Adrenal gland (tissue), 12 donors: ENCODE results near the gene SLC30A9. TPM values are rescaled to one million over a fixed set of nuclear protein-coding genes. Genes with fewer than 3 reads are reported as not detected.

ENCODE experiments used
- DNase-seq, 7 donors: peaks; one replicate each; pipeline ENCODE4 v3.0.0-alpha.2; 2019 to 2020
- H3K27ac ChIP-seq, 5 donors: fragments of 200-600 bp; sonication (generic) in 4 of 5; 1 replicate in 3 of 5; 2 replicates in 2 of 5; pipeline versions ENCODE4 v1.5.1 to v1.8.0; 2016 to 2020; ENCODE audit warnings: mild to moderate bottlenecking in 1 of 5
- H3K27me3 ChIP-seq: fragments of 200-600 bp; 2 replicates; pipeline ENCODE4 v1.8.0; 2021
- H3K36me3 ChIP-seq, 2 donors: fragments of 200-600 bp; replicated peaks in 1 of 2; 1 replicate in 1 of 2; 2 replicates in 1 of 2; pipeline versions ENCODE4 v1.5.1 to v1.8.0; 2018 to 2022
- H3K4me1 ChIP-seq, 2 donors: fragments of 200-600 bp; replicated peaks in 1 of 2; 1 replicate in 1 of 2; 2 replicates in 1 of 2; pipeline versions ENCODE4 v1.5.1 to v1.8.0; 2018 to 2021
- H3K4me3 ChIP-seq, 4 donors: fragments of 200-600 bp; sonication (generic) in 3 of 4; one replicate each; pipeline ENCODE4 v1.5.1; 2016 to 2018
- H3K9me3 ChIP-seq, 3 donors: fragments of 200-600 bp; sonication (generic) in 1 of 3; replicated peaks in 1 of 3; 1 replicate in 2 of 3; 2 replicates in 1 of 3; pipeline versions ENCODE4 v1.5.1 to v1.8.0; 2016 to 2021
- CTCF ChIP-seq, 6 experiments: fragments of 450-650 bp in 4 of 6; fragments of 200-600 bp in 2 of 6; sonication (generic) in 1 of 6; IDR thresholded peaks; 1 replicate in 5 of 6; 2 replicates in 1 of 6; pipeline versions ENCODE4 v1.5.1 to v1.8.0; 2016 to 2021; ENCODE audit warnings: antibody characterized with exemption in 6 of 6, mild to moderate bottlenecking in 2 of 6, moderate library complexity in 1 of 6
- POLR2A ChIP-seq, 2 donors: fragments of 450-650 bp; IDR thresholded peaks; one replicate each; pipeline ENCODE4 v1.6.1; 2017; ENCODE audit warnings: antibody characterized with exemption in 2 of 2, mild to moderate bottlenecking in 2 of 2, moderate library complexity in 1 of 2
- WGBS, 4 donors: extraction: QIAGEN DNeasy Blood & Tissue Kit in 2 of 4; methylation state at CpG; one replicate each; pipeline versions ENCODE4 v1.1.5 to v1.1.7; 2013 to 2017; 5-methylcytosine and 5-hydroxymethylcytosine counted together
- intact Hi-C, 2 donors: fragments of 100-400 bp; cut with DNase I; formaldehyde crosslinking; loops; one replicate each; pipeline versions ENCODE4 v1.14.1 to v1.15.0; 2022 to 2023
- polyA plus RNA-seq, 3 donors: library from polyadenylated mRNA; stranded (reverse); fragments of 200-250 nt in 2 of 3; fragments of 350-450 nt in 1 of 3; fragmentation: Illumina TruSeq in 1 of 3; extraction: RNeasy Lipid Tissue Mini Kit (QIAGEN cat#74804) in 1 of 3; gene quantifications; one replicate each; pipeline ENCODE4 v1.2.3, GENCODE V29; 2013 to 2014
- total RNA-seq, 9 donors: library from RNA; depleted of rRNA in 4 of 9; stranded (reverse); fragments of >200 nt in 4 of 9; fragments of 120-200 nt in 1 of 9; fragmentation: NEBNext Ultra II Directional in 1 of 9; extraction: Animal tissue kit (Norgen Biotek cat#: 25700) in 1 of 9; gene quantifications; one replicate each; pipeline versions ENCODE4 v1.1.0 to v1.2.4, GENCODE V29; 2013 to 2023
- donor health status: healthy with polysubstance abuse.
- donor health status: Bipolar disorder and iron deficiency.
- donor health status: DM: yes; HTN: yes; CAD: no.
- donor health status: DM: no; HTN: no; CAD: no.
- donor health status: DM: no; HTN: no; CAD: no.
- donor health status: DM: yes; HTN: yes; CAD: no.

SLC30A9 gene
- total and polyA plus RNA-seq, 12 donors: 12.5 to 157 (median 72.9) TPM

GRCh38 chr4:42066402-42066801 is 76.1 kb downstream of the SLC30A9 start:
- TF ChIP-seq POLR2A (IDR thresholded peaks at IDR 0.05) (no peak), CTCF (IDR thresholded peaks at IDR 0.05) (no peak)
- Histone ChIP-seq H3K9me3 (no peaks in the 10 kb centered on the region), H3K27me3 (no peaks in the 10 kb centered on the region), H3K36me3 (peaks cover 5 to 9% of the 10 kb centered on the region in 2 donors), H3K4me3 (no peak overlapping the region), H3K4me1 (no peaks in the 10 kb centered on the region), H3K27ac (no peak overlapping the region)
- intact Hi-C loops: no loop called here
- DNase-seq: no peak
- 95 to 97% (median 97%) methylated on average over 2 of the region's 2 CpGs for WGBS, 4 donors

GRCh38 chr4:42067264-42067663 is 76.9 kb downstream of the SLC30A9 start:
- Histone ChIP-seq H3K4me1 (no peaks in the 10 kb centered on the region), H3K27ac (no peak overlapping the region), H3K4me3 (no peak overlapping the region), H3K27me3 (no peaks in the 10 kb centered on the region), H3K36me3 (peaks cover 5 to 9% of the 10 kb centered on the region in 2 donors), H3K9me3 (no peaks in the 10 kb centered on the region)
- intact Hi-C loops: no loop called here
- DNase-seq: no peak
- TF ChIP-seq POLR2A (IDR thresholded peaks at IDR 0.05) (no peak), CTCF (IDR thresholded peaks at IDR 0.05) (no peak)
- 49 to 50% (median 50%) methylated on average over 2 of the region's 2 CpGs for WGBS, 4 donors

- Histone ChIP-seq H3K9me3 (no peaks in the 10 kb centered on the region), H3K27me3 (no peaks in the 10 kb centered on the region), H3K27ac (no peak overlapping the region), H3K4me1 (no peaks in the 10 kb centered on the region), H3K4me3 (no peak overlapping the region), H3K36me3 (peaks cover 5 to 9% of the 10 kb centered on the region in 2 donors)
- no peak for DNase-seq
- 87 to 92% (median 90%) methylated on average over 4 of the region's 4 CpGs for WGBS, 4 donors
- TF ChIP-seq CTCF (IDR thresholded peaks at IDR 0.05) (no peak), POLR2A (IDR thresholded peaks at IDR 0.05) (no peak)
- intact Hi-C loops: no loop called here
Observed at GRCh38 chr4:42070463-42070862, 80.1 kb downstream of the SLC30A9 start.

- TF ChIP-seq CTCF (IDR thresholded peaks at IDR 0.05) (no peak), POLR2A (IDR thresholded peaks at IDR 0.05) (no peak)
- H3K27me3 ChIP-seq: no peaks in the 10 kb centered on the region
- intact Hi-C loops: no loop called here
- peaks cover 4 to 5% of the 10 kb centered on the region in 2 donors for H3K36me3 ChIP-seq
- no peak for DNase-seq
- H3K9me3 ChIP-seq: no peaks in the 10 kb centered on the region
- WGBS, 4 donors: 97 to 100% (median 100%) methylated on average over 1 of the region's 1 CpG
- H3K4me3 ChIP-seq: no peak overlapping the region
- H3K27ac ChIP-seq: no peak overlapping the region
- no peaks in the 10 kb centered on the region for H3K4me1 ChIP-seq
Observed at GRCh38 chr4:42074294-42074693, 84.0 kb downstream of the SLC30A9 start.
